ENCODE measurements around the gene LINGO4. TPM values are rescaled to one million over a fixed set of nuclear protein-coding genes. Genes with fewer than 3 reads are reported as not detected.

LINGO4 gene, protein sequence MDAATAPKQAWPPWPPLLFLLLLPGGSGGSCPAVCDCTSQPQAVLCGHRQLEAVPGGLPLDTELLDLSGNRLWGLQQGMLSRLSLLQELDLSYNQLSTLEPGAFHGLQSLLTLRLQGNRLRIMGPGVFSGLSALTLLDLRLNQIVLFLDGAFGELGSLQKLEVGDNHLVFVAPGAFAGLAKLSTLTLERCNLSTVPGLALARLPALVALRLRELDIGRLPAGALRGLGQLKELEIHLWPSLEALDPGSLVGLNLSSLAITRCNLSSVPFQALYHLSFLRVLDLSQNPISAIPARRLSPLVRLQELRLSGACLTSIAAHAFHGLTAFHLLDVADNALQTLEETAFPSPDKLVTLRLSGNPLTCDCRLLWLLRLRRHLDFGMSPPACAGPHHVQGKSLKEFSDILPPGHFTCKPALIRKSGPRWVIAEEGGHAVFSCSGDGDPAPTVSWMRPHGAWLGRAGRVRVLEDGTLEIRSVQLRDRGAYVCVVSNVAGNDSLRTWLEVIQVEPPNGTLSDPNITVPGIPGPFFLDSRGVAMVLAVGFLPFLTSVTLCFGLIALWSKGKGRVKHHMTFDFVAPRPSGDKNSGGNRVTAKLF
- not detected in 5 replicates for total RNA-seq (2022; extraction: Qiagen RNA extraction; ENCODE audit: low read depth)

DNA sequence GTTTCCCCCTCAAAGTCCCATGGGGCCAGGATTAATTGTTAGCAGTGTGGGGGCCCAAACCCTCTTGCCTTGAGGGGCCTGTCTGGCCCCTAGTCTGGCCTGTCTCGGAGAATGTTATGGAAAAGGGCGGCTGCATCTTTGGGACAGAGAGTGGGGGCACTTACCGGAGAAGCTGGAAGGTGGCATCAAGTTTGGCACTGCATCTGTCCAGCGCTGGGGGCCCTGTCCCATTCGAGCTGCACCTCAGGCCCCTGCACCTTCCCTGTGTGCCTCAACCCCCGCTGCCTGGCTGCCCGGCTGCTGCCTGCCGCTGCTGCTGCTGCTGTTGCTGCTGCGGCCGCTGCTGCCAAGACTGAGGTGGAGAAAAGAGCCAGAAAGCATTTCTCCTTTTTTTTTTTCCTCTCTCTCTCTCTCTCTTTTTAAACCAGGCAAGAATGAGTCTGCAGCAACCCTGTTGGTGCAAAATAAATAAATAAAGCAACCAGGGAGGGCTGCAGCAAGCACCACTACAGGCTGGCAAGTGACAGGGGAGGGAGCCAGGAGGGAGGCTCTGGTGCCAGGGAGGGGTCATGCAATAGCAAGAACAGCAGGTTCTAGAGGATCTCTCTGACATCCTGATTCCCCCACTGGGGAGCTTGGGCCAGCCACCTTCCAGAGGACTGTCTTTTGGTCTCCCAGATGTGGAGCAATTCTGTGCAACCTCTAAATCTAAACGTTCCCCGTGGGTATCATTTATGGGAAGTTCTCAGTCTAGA is at the start of gene LINGO4:
Gene LINGO4, minus strand, starts transcription at position 354 of the 755 bp plus-strand sequence. CDS start 2,715 bp downstream, outside the sequence.

GRCh38 chr1:151853411-151853943 is 48.3 kb upstream of the LINGO4 start, which contains the start of gene THEM5:
TSS of gene THEM5 (minus strand) at chr1:151853712. CDS start at chr1:151853565, 147 bp downstream.

DNA sequence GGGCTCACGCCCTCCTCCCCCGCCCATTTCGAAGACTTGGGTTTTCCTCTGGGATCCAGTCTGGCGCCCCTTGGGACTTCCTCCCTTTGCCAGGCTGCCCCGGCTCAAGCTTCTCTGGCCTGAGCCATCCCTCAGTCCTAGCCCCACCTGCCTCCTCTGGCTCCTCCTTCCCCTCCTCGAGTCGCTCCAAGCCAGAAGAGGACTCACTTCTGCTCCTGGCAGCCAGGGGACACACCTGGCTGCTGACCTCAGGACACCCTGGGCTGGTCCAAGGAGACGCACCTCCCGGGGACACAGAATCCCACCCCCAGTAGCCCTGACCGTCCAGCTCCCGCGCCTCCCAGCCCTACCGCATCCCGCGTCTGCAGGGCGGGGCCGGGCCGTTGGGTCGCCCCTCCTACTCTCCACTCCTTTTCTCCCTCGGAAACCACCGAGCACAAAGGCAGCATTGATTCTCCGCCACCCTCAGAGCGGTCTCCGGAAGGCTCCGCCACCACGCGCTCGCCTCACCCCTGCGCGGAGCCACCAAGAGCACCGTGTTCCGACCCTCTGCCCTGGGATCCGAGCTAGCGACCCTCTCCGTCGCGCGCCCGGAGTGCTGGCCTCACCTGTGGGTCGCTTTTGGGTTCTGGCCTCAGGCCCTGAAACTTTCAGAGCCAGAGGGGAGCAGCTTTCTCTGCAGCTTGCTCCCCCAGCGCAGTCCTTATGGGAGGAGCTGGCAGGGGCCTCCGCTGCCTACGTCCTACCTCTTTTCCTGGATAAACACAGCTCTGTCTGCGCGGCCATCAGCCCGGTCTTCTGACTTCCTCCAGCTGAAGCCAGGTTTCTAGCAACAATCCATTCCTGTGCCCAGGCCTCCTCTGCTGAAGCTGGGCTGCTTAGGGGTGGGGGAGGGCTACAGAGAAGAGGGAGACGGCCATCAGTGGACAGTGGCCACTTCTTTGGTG is 34.5 kb upstream of the LINGO4 start, which contains the start of gene C2CD4D:
Gene C2CD4D, minus strand, starts transcription at position 364 of the 947 bp plus-strand sequence. CDS start 831 bp downstream, outside the sequence.

DNA sequence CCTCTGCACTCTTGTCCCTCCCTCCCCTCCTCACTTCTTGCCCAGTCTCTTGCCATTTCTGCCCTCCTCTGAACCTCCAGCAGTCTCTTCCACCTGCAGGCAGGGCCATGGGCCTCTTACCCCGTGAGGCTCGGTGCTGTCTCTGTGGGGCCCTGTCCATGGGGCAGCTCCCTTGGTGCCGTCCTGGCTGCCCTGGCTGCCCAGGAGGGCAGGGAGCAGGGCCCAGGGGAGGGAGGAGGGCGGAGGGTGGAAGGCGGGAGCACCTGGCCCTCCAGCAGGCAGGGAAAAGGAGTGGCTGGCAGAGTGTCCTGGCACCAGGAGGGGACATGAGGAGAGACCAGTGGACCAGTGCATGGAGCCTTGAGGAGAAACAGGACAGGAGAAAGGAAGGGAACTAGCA is 26.4 kb upstream of the LINGO4 start, which contains the start of gene RORC:
Gene RORC, minus strand, starts transcription at position 198 of the 400 bp plus-strand sequence. Its CDS starts 38 bp downstream, at position 160.

GRCh38 chr1:151790071-151790939 is 14.9 kb downstream of the LINGO4 start, which contains the start of gene TDRKH:
TSS of gene TDRKH (minus strand) at chr1:151790500. CDS start at chr1:151783022, 7,478 bp downstream.

DNA sequence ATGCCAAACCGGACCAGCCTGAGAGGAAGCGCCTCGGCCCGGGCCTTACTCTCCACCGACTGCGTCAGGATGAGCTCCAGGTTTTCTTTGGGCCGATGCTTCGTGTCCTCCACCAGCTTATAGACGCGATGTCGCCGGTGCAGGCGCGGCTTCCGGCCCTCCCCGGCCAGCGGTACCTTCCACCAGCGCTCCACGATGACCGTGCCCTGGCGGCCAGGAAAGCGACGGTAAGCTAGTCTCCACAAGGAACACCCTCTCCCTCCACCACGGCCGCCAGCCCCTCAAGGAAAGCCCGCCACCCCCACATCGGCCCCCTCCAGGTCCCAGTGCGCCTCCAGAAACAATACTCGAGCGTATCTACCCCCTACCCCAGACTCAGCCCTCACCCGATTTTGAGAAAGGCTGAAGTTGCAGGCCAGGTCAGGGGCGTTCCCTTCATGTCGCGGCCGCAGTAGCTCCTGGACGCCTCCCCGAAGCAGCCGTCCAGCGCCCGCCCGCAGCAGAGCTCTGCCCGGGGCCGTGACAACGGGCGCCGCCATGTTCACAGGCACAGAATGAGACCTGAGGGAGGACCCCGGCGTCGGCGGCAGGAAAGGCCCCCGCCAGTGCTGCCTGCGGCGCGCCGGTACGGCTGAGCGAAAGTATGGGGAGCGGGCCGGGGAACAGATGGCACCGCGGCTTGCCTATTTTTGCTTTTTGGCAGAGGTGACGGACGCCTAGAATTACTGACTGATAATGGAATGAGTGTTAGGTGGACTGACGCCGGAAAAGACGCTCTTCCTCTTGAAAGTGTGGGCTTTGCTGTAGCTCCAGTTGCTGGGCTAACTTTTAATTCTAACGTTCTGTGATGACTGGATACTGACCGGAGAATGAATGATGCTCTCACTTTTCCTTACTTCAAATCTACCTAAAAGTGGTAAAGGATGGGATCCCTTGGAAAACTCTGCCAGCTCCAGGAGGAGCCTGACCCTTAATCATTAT is 42.0 kb downstream of the LINGO4 start, which contains the start of gene MRPL9:
Gene MRPL9, minus strand, starts transcription at position 556 of the 981 bp plus-strand sequence. Its CDS starts 17 bp downstream, at position 539.

Other genes starting within 250 kb of the LINGO4 start
- gene SNX27, start 193.4 kb downstream of the LINGO4 start, total RNA-seq (2022; extraction: Qiagen RNA extraction; ENCODE audit: low read depth) = 7.4 to 9.1 TPM (median 7.7 TPM) in 5 replicates
- gene CELF3, start 88.6 kb downstream of the LINGO4 start, total RNA-seq (2022; extraction: Qiagen RNA extraction; ENCODE audit: low read depth) = not detected in 5 replicates
- not detected in 5 replicates for gene RIIAD1, start 83.9 kb downstream of the LINGO4 start, total RNA-seq (2022; extraction: Qiagen RNA extraction; ENCODE audit: low read depth)
- gene MRPL9, start 41.9 kb downstream of the LINGO4 start, total RNA-seq (2022; extraction: Qiagen RNA extraction; ENCODE audit: low read depth) = 76.3 to 88.8 TPM (median 81.2 TPM) in 5 replicates
- gene TDRKH, start 14.9 kb downstream of the LINGO4 start, total RNA-seq (2022; extraction: Qiagen RNA extraction; ENCODE audit: low read depth) = 5.9 to 7.2 TPM (median 6.2 TPM) in 5 replicates
- gene RORC, start 26.4 kb upstream of the LINGO4 start, total RNA-seq (2022; extraction: Qiagen RNA extraction; ENCODE audit: low read depth) = 0.06 to 0.13 TPM (median 0.08 TPM) in 3 of 5 replicates, not detected in the others
- not detected in 5 replicates for gene C2CD4D, start 34.4 kb upstream of the LINGO4 start, total RNA-seq (2022; extraction: Qiagen RNA extraction; ENCODE audit: low read depth)
- not detected in 5 replicates for gene THEM5, start 48.3 kb upstream of the LINGO4 start, total RNA-seq (2022; extraction: Qiagen RNA extraction; ENCODE audit: low read depth)
- 11.9 to 14.4 TPM (median 13.3 TPM) in 5 replicates for gene THEM4, start 104.1 kb upstream of the LINGO4 start, total RNA-seq (2022; extraction: Qiagen RNA extraction; ENCODE audit: low read depth)
- gene S100A10, start 188.4 kb upstream of the LINGO4 start, total RNA-seq (2022; extraction: Qiagen RNA extraction; ENCODE audit: low read depth) = 1,962 to 3,541 TPM (median 2,083 TPM) in 5 replicates
- gene S100A11, start 231.6 kb upstream of the LINGO4 start, total RNA-seq (2022; extraction: Qiagen RNA extraction; ENCODE audit: low read depth) = 1,744 to 1,849 TPM (median 1,790 TPM) in 5 replicates